Hematopoietic multipotent progenitor cell treated with erythropoietin and hydrocortisone succinate and interleukin-3 and kit ligand, for 4 days (in vitro differentiated cells): ENCODE data around the gene OR56A4.
A peak's percentile ranks its signal among the peaks of the same experiment; 100 is the strongest.

Experiments used
- DNase-seq: peaks from one replicate; pipeline ENCODE4 v3.0.0-alpha.2; 2015

Gene OR56A4, protein sequence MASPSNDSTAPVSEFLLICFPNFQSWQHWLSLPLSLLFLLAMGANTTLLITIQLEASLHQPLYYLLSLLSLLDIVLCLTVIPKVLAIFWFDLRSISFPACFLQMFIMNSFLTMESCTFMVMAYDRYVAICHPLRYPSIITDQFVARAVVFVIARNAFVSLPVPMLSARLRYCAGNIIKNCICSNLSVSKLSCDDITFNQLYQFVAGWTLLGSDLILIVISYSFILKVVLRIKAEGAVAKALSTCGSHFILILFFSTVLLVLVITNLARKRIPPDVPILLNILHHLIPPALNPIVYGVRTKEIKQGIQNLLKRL

DNA sequence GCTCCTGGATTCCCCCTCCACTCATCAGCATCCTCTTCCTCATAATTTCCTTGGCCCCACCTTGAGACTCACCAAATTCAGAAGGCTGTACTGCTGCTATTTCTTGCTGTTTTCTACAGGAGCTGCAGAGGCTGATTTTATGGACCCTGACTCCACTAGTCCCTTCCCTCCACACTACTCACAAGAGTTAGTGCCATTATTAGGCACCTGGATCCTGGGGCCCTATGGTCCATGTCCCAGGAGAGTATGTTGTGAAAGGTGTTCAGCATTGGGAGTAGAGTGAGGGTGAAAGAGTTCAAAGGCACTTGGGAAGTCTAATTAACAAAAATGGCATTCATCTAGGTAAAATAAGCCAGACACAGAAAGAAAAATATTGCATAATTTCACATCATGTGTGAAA lies at the start of gene OR56A4:
Gene OR56A4 (minus strand): TSS at position 101 of the 400 bp plus-strand sequence. CDS start 3,954 bp downstream, outside the sequence.
- no peak for DNase-seq

DNA sequence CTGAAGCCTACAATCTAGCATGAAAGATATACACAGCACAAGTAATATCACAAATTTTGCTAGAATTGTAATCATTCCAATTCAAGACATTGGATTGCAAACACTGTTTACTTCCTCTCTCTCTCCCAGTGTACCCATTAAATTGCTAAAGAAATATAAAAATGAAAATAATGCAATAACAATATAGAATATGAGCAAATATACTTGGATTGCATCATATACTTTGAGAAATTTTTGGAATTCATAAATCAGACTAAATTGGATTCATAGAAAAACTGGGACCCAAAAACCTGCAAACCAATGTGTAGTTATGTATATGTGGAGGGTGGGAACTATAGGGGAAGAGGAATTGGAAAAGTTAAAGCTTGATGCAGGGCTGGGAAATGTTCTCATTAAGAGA lies 48.8 kb upstream of the OR56A4 start:
- no peak for DNase-seq

DNA sequence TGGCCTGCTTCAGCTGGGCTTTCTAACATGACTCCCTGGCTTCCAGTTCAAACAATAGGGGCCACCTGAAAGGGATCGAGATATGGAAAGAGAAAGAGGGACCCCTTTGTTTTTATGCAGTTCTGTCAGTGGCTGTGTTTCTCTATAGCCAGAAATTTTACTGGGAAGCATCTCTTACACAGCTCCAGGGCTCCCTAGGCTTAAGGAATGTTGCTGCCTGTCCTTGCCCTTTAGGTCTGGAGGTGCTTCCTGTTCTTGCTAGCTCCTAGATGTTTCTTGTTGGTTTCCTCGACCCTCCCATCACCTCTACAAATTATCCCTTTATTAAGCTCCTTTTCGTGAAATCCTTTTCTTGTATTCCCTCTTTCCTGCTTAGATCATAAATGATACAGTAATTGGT lies 45.6 kb upstream of the OR56A4 start:
- no peak for DNase-seq

DNA sequence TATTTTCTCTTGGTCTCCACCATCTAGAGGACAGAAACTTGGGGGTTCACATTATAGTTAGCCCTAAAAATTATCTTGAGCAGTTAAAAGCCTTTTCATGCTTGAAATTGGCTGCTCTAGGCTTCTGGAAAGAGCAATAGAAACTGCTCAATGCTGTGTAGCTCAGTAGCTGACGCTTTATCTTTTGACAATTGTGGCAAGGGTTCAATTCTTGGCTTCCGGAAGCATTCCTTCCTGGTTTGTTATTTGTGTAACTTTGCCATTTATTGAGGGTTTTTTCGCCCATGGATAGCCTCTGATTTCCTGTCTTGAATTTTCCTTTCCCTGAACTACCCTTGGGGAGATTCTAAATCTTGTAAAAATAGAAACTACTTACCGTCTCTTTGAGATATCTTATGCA lies 34.1 kb upstream of the OR56A4 start:
- DNase-seq: no peak

DNA sequence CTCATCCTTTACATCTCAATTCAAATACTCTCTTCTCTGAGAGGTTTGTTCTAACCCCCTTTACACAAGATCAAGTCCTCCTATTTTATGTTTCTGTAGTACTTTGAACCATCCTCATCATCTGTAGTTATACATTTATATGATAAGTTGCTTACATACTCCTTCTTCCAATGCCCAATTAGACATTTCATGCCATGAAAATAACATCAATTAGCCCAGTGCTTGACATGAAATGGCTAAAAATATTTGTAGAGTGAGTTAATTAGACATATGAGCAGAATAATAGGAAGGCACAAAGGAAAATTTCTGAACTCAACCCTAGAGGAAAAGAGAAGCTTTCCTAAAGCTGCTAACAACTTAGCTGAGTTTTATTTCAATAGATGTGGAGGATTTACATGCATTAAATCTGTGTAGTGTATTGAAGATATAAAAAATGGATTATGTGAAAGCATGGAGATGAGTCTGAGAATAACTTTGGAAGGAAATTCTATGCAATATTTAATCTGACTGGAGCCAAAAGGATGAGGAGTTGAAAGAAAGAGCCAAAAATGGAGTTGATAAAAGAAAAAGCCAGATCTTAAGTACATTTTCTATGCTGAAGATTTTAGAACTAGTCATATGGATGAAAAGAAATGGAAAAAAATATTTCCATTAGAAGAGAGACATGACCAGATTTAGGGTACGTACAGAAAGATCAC lies 24.1 kb upstream of the OR56A4 start, which contains the start of gene OR56A1:
Gene OR56A1 (minus strand): TSS at position 51 of the 698 bp plus-strand sequence. CDS start 3,066 bp downstream, outside the sequence.
- DNase-seq: no peak

DNA sequence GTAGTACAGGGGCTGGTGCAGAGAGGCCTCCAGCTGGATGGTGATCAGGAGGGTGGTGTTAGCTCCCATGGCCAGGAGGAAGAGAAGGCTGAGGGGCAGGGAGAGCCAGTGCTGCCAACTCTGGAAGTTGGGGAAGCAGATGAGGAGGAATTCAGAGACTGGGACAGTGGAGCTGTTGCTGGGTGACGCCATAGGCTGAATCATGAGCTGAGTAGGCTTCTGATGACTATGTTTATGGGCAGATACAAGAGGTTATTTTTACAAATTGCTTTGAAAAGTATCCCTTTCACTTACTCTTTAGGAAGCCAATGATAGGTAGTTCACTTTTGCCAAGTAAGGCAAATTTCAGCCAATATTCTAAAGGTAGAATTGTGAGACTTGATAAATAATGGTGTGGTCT lies 20.8 kb upstream of the OR56A4 start:
- DNase-seq: no peak

DNA sequence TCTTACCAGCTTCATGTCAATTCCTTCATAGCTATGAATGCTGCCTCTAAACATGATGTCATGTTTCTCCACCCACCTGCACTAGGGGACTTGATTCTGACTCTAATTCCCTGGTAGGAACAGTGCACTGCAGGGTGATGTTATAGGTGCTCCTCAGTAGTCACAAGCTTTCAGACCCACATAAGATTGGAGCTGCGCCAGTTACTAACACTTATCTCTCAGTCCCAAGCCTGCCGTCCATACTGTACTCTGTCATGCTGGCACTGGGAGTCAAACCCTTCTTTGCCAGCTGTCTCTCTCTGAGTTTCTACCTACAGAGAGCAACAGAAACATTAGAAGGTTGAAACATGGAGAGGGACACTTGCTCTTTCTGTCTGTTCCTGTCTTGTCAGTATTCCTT lies 18.3 kb upstream of the OR56A4 start:
- DNase-seq: peak; percentile 58

DNA sequence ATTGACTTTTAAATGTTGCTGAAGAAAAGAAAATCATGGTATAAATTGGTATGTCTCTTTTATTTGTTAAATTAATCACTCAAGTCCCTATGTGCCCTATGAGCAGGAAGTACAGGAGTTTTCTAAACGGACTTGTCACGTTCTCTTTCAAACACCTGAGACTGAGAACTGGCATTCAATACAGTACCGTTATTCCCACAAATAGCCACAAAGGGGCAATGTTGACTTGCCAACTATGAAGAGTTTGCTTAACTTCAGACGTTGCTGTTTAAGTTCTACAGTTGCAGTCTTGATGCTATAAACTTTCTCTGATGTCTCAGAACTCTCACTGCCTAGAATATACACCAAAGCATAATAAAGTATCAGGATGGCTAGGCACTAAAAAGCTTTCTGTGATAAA lies 16.2 kb upstream of the OR56A4 start:
- DNase-seq: peak; percentile 72

DNA sequence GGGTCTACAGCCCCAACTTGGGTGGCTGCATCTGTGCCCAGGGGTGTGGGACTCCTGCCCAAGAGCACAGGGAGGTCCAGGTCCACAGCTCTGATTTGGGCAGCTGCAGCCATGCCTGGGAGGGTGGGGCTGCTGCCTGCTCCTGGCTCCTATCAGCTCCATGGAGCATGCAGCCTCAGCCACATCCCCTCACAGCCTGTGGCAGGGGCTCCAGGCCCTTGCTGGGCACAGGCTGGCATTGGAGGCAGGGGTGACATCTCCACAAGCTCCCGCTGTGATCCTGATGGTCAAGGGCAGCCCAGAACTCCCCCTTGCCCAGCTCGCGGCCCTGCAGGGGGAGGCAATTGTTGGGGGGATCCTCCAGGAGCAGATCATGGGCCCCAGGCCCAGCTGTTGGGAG lies 6.3 kb upstream of the OR56A4 start:
- no peak for DNase-seq

DNA sequence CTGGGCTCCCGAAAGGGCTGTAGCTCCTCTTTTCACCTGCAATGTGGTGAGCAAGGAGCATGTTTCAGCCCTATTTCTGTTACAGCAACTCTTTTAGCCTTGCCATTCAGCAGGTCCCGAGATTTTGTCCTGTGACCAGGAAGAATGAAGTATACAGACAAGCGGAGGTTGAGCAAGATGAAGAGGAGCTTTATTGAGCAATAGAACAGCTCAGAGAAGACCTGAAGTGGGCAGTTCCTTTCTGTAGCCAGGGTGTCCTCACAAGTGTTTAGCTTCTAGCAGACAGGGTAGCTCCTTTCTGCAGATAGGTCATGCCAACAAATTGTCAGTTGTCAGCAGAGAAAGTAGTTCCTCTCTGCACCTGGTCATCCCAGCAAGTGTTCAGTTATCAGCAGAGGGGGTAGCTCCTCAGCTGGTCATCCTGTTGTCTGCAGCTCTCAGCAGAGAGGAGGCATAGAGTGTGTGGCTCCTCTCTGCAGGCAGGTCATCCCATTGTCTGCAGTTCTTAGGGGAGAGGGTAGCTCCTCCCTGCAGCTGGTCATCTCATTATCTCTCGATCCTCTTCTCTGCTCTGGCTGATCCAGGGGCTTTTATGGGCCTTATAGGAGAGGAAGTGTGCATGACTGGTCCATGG lies 5.4 kb upstream of the OR56A4 start:
- peak; percentile 13 for DNase-seq

DNA sequence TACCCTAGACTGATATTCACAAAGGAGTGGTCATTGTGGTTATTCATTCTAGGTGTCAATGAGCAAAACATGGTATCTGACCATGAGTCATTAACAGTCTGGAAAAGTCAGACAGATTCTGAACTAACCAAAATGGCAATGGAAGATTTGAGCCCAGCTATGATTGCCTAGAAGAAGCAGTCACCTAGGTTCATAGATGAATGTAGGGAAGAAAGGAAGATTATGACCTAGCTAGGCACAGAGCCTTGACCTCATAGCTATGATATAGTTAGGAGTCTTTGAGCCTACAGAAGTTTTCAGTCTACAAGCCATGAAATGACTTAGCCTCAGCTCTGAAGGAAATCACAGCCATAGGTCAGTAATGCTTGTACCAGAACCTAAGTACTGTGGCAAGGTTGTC lies 351 bp downstream of the OR56A4 start:
- no peak for DNase-seq

DNA sequence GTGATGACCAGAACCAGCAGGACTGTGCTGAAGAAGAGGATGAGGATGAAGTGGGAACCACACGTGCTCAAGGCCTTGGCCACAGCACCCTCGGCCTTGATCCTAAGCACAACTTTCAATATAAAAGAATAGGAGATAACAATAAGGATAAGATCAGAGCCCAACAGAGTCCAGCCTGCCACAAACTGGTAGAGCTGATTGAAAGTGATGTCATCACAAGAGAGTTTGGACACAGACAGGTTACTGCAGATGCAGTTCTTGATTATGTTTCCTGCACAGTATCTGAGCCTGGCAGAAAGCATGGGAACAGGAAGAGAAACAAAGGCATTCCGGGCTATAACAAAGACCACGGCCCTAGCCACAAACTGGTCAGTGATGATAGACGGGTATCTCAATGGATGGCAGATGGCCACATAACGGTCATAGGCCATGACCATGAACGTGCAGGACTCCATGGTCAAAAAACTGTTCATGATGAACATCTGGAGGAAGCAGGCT lies 4.5 kb downstream of the OR56A4 start:
- no peak for DNase-seq

DNA sequence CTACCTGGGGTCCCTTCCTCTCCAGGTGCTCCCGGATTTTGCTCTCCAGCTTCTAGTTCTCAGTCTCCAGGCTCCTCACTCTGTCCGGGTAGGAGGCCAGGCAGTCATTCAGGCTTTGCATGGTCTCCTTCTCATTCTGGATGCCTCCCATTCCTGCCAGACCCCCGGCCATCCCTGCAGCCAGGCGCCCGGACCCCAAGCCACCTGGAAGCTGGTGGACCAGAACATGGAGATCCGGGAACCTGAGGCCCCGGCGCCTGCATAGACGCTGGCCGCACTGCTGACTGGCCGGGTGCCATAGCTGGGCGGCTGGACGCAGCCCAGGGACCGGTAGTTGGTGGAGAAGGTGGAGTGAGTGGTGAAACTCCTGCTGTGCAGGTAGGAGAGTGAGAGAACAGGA lies 12.0 kb downstream of the OR56A4 start:
- no peak for DNase-seq

DNA sequence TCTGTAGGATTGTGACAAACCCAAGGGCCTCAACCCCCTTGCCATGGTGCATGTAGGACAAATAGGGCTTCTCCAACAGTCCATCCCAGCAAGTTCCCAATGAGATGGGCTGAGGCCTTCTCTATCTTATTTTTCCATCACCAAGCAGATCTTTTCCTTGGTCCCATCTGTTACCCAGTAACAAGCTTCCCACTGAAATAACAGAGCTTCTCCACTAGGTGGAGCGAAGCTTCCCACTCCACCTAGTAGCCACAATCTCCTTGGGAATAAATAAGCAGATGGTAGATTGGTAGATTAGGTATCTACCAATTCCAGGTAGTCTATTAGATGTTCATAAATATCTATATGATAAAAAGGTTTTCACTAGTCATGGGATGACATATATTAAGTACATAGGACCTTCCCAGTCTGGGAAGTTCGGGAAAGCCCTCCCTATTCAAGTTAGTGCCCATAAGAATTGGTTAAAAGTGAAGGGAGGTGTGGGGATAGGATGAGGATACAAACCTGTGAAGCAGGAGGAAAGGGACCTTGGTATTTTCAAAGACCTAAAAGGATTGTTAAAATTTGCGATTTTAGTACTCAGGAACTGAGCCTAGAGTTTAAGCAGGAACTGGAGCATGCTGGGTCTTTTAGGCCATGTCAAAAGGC lies 14.0 kb downstream of the OR56A4 start:
- DNase-seq: peak; percentile 32

DNA sequence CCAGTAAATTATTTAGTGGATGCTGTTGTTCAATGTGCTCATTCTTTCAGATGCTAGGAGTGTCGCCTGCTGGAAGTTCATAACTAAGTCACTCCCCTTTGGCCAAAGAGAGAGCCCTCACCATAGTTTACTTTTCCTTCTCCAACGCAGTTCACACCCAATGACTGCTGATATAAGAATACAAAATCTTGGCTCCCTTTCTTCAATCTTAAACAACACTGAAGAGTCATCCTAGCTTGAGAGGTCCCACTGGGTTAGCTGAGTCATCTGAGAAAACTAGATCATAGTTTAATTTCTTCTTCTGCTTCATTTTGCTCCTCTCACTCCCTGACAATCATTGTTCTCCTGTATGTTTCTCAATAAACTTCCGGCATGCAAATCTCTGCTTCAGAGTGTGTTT lies 14.6 kb downstream of the OR56A4 start:
- DNase-seq: no peak

DNA sequence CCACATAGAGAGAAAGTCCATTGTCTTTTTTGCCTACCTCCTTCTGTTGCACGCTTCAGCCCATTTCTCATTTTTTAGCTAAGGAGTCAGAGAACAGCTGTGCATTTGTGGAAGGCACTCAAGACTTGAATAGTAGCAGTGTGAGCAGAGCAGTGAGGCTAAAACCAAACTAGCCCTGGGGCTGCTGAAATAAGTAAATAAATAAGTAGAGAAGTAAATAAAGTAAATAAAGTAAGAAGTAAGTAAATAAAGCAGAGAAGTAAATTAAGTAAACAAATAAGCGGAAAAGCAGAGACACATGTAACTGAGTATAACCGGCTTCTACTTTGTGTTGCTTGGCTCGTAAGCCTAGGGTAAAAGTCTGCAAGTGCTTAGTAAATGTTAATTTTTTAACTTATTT lies 17.5 kb downstream of the OR56A4 start:
- DNase-seq: no peak

DNA sequence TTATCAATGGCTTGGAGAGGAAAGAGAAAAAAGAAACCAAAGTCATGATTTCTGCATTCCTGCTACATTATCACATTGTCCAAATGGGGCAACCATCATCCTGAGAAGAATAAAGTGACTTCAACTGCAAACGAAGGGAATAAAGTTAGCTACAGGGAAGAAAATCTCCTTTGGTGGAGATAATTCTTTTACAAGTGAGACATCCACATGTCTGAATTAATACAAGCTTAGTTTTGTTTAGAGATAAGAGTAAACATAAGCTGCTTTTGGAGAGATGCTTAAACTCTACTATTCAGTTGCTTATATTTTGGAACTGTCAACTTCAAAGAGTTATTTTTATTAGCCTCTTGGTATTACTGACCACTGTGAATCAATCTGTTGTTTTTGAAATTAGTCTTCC lies 19.9 kb downstream of the OR56A4 start, which contains the start of gene OR52L1:
Gene OR52L1 (minus strand): TSS at position 101 of the 400 bp plus-strand sequence. CDS start 55 bp downstream, at position 46.
- no peak for DNase-seq

DNA sequence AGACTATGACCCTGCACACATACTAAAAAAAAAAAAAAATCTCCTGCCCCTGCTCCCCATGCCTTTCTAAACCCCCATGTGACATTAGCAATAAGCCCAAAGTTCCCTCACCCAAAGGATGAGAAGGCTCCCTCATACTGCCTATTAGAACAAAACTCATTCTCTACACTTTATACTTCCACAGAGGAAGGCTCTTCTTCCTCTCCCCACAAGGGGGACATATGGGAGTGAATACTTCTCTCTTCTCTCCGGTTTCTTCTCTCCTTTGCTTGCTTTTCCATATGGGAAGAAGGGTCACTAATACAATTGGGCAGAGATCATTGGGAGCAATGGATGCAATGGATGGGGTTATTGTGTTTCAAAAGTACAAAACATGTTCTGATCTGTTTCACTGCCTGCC lies 23.3 kb downstream of the OR56A4 start:
- DNase-seq: no peak

DNA sequence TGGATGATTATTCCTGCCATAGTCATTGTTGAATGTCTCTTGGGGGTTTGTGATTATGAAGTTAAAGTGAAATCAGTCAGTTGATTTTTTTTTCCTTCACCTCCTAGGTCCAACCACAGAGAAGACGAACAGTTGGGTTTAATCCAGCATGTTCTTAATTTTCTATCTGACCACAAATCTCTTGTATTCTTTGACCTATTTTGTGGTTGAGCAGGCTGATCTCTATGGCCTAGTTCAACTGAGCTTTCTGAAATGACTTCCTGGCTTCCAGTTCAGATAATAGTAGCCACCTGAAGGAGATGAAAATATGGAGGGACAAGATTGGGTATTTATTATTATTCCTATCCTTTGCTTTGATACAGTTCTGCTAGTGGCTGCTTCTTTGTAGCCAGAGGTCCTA lies 33.2 kb downstream of the OR56A4 start:
- peak; percentile 3 for DNase-seq

DNA sequence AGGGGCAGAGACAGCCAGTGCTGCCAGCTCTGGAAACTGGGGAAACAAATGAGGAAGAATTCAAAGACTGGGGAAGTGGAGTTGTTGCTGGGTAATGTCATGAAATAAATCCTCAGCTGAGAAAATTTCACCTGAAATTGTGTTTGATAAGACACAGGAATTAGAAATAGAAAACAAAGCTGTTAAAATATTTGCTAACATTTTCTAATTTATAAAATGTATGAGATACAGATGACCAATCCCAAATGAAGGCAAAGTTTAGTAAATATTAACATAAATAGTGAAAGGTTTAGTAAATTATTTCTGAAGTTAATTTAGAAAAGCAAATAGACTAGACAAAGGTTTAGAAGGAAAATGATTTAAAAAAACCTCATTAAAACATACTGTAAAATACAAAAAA lies 38.4 kb downstream of the OR56A4 start, which contains the start of gene OR56A5:
Gene OR56A5 (minus strand): TSS at position 101 of the 400 bp plus-strand sequence. CDS start 0 bp downstream, at position 101.
- no peak for DNase-seq

DNA sequence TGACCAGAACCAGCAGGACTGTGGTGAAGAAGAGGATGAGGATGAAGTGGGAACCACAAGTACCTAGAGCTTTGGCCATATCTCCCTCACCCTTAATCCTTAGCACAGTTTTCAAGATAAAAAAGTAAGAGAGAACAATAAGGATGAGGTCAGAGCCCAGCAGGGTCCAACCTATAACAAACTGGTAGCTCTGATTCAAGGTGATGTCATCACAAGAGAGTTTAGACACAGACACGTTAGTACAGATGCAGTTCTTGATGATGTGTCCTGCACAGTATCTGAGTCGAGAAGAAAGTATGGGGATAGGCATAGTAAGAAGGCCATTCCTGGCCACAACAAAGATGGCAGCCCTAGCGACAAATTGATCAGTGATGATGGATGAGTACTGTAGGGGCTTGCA lies 39.0 kb downstream of the OR56A4 start:
- DNase-seq: no peak

DNA sequence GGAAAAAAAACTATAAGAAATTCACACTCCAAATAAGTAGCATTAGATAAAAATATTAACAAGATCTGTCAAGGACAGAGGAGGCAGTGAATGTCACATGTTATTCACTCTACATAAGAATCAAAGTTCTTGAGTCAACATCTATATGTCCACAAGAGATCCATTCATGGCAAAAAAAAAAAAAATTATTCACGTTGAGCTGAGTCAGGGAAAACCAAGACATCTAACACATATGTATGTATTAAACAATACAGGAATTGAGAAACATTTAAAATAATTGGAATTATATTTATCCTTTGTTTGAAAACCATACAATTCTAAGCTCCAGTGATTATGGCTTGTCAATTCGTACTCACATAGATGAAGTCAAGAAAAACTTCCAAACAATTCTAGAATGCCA lies 39.8 kb downstream of the OR56A4 start:
- no peak for DNase-seq
